HG02798 (cell line): Measurements from ENCODE around the gene SLC40A1.
A peak's percentile ranks its signal among the peaks of the same experiment; 100 is the strongest.

Experiments used
- ATAC-seq: cut with Tn5 transposase; IDR thresholded peaks from one replicate; pipeline ENCODE4 v1.9.1; 2021; ENCODE audit warnings: mild to moderate bottlenecking; ENCODE audit not compliant: unreplicated experiment, poor library complexity

SLC40A1 gene

GRCh38 chr2:189570570-189571031 is 10.0 kb downstream of the SLC40A1 start:
- ATAC-seq: no peak

GRCh38 chr2:189569295-189569910 is 11.2 kb downstream of the SLC40A1 start:
- peak; percentile 47 for ATAC-seq

- ATAC-seq: no peak
Observed at GRCh38 chr2:189566046-189566445, 14.5 kb downstream of the SLC40A1 start.

- no peak for ATAC-seq
Observed at GRCh38 chr2:189561371-189562038, 19.1 kb downstream of the SLC40A1 start.

GRCh38 chr2:189560273-189560586 is 20.4 kb downstream of the SLC40A1 start:
- no peak for ATAC-seq

GRCh38 chr2:189559579-189560272 is 20.9 kb downstream of the SLC40A1 start:
- ATAC-seq: no peak

GRCh38 chr2:189558516-189559272 is 21.9 kb downstream of the SLC40A1 start:
- no peak for ATAC-seq

- ATAC-seq: no peak
Observed at GRCh38 chr2:189557373-189557772, 23.2 kb downstream of the SLC40A1 start.

GRCh38 chr2:189556526-189556925 is 24.1 kb downstream of the SLC40A1 start:
- no peak for ATAC-seq

- ATAC-seq: no peak
Observed at GRCh38 chr2:189555232-189555631, 25.4 kb downstream of the SLC40A1 start.

GRCh38 chr2:189553504-189554088 is 27.0 kb downstream of the SLC40A1 start:
- ATAC-seq: no peak

- ATAC-seq: no peak
Observed at GRCh38 chr2:189552991-189553404, 27.6 kb downstream of the SLC40A1 start.

GRCh38 chr2:189552334-189552990 is 28.1 kb downstream of the SLC40A1 start:
- no peak for ATAC-seq

- no peak for ATAC-seq
Observed at GRCh38 chr2:189551808-189552207, 28.8 kb downstream of the SLC40A1 start.

GRCh38 chr2:189549449-189549832 is 31.1 kb downstream of the SLC40A1 start:
- ATAC-seq: no peak

- no peak for ATAC-seq
Observed at GRCh38 chr2:189548666-189549448, 31.7 kb downstream of the SLC40A1 start.

- ATAC-seq: no peak
Observed at GRCh38 chr2:189545418-189545817, 35.2 kb downstream of the SLC40A1 start.

- ATAC-seq: no peak
Observed at GRCh38 chr2:189544318-189545042, 36.1 kb downstream of the SLC40A1 start.

- ATAC-seq: no peak
Observed at GRCh38 chr2:189543367-189543766, 37.2 kb downstream of the SLC40A1 start.
